GM12878 (cell line): ENCODE data around the gene ARHGEF3. TPM values are rescaled to one million over a fixed set of nuclear protein-coding genes. Genes with fewer than 3 reads are reported as not detected.

Source experiments
- ATF2 ChIP-seq: IDR thresholded peaks from 2 replicates; pipeline ENCODE4 v1.6.1; 2012; ENCODE audit warnings: low read length, inconsistent platforms
- E2F8 ChIP-seq: fragments of 450-650 bp; IDR thresholded peaks from 2 replicates; pipeline ENCODE4 v1.6.1; 2018; ENCODE audit warnings: mild to moderate bottlenecking, low read depth, moderate library complexity; ENCODE audit not compliant: partially characterized antibody
- FOXM1 ChIP-seq: IDR thresholded peaks from 2 replicates; pipeline ENCODE4 v1.6.1; 2012; ENCODE audit warnings: low read depth, mild to moderate bottlenecking, inconsistent platforms, low read length, moderate library complexity
- IRF3 ChIP-seq: fragments of 450-650 bp; IDR thresholded peaks from 2 replicates; pipeline ENCODE4 v1.6.1; 2014; ENCODE audit warnings: mild to moderate bottlenecking
- KAT2A ChIP-seq: conservative IDR thresholded peaks from 2 replicates; pipeline ENCODE4 v1.6.1; 2011; ENCODE audit warnings: low read depth, low read length; ENCODE audit not compliant: control insufficient read depth
- LARP7 ChIP-seq: fragments of 450-650 bp; IDR thresholded peaks from 2 replicates; pipeline ENCODE4 v1.6.1; 2017; ENCODE audit warnings: mild to moderate bottlenecking
- MEF2A ChIP-seq: IDR thresholded peaks from 2 replicates; pipeline ENCODE4 v1.6.1; 2011; ENCODE audit warnings: low read depth, mild to moderate bottlenecking, low read length, moderate library complexity; ENCODE audit not compliant: insufficient read depth
- MEF2B ChIP-seq: fragments of 450-650 bp; IDR thresholded peaks from 2 replicates; pipeline ENCODE4 v1.6.1; 2018; ENCODE audit warnings: mild to moderate bottlenecking, moderate library complexity; ENCODE audit not compliant: partially characterized antibody, poor library complexity, severe bottlenecking
- PML ChIP-seq: IDR thresholded peaks from 2 replicates; pipeline ENCODE4 v1.6.1; 2012; ENCODE audit warnings: low read length, inconsistent platforms
- WRNIP1 ChIP-seq: IDR thresholded peaks from 2 replicates; pipeline ENCODE4 v1.6.1; 2011; ENCODE audit warnings: low read depth, low read length, improper control_type of control experiment, borderline replicate concordance
- YY1 ChIP-seq: IDR thresholded peaks from 2 replicates; pipeline ENCODE4 v1.6.1; 2011; ENCODE audit warnings: low read depth, mild to moderate bottlenecking, low read length
- polyA plus RNA-seq, 11 experiments: library from polyadenylated mRNA; depleted of rRNA in 4 of 11; unstranded in 6 of 11; stranded (reverse) in 5 of 11; fragments of >200 nt; fragmentation: Nextera tagmentation in 4 of 11; fragmentation: Illumina TruSeq in 1 of 11; extraction: Ambion mirVana in 4 of 11; extraction: Trizol in 1 of 11; gene quantifications; 1 replicate in 1 of 11; 2 replicates in 10 of 11; pipeline versions ENCODE4 v1.2.1 to v1.2.3, GENCODE V29; 2011 to 2016; ENCODE audit warnings: inconsistent platforms in 2 of 11, missing spikeins in 2 of 11, low read depth in 1 of 11
- total RNA-seq, 4 experiments: library from RNA; depleted of rRNA in 3 of 4; stranded (reverse); fragments of >200 nt in 3 of 4; fragmentation: Illumina TruSeq in 1 of 4; extraction: Trizol in 1 of 4; gene quantifications; 2 replicates each; pipeline versions ENCODE4 v1.2.1 to v1.2.3, GENCODE V29; 2013 to 2021

The ARHGEF3 gene
- total and polyA plus RNA-seq, 10 of the 15 experiments (the other 5 are each of a cell fraction or from before 2014, with no cell fraction given): 21.8 to 78.7 (median 56.2) TPM

- TF ChIP-seq ATF2: no peak
- no peak for TF ChIP-seq MEF2B
- peak; percentile 22; the same call in 1 of the 2 replicates for TF ChIP-seq YY1
- no peak for TF ChIP-seq WRNIP1
- TF ChIP-seq E2F8: no peak
- no peak for TF ChIP-seq IRF3
- TF ChIP-seq FOXM1: peak; percentile 50; the same call in 1 of the 2 replicates
- no peak for TF ChIP-seq KAT2A
- no peak for TF ChIP-seq LARP7
- no peak for TF ChIP-seq PML
- TF ChIP-seq MEF2A: no peak
- TF ChIP-seq, all 136 proteins: peak for 8
These were observed 99.0 kb downstream of the ARHGEF3 start (continued) for GRCh38 chr3:56702490-56703315.
